Measurements from ENCODE around the gene PITPNM2. TPM values are rescaled to one million over a fixed set of nuclear protein-coding genes. Genes with fewer than 3 reads are reported as not detected.

Gene PITPNM2
- total and polyA plus RNA-seq, 2 experiments from 2014 or later = 0.82 to 3.0 TPM

DNA sequence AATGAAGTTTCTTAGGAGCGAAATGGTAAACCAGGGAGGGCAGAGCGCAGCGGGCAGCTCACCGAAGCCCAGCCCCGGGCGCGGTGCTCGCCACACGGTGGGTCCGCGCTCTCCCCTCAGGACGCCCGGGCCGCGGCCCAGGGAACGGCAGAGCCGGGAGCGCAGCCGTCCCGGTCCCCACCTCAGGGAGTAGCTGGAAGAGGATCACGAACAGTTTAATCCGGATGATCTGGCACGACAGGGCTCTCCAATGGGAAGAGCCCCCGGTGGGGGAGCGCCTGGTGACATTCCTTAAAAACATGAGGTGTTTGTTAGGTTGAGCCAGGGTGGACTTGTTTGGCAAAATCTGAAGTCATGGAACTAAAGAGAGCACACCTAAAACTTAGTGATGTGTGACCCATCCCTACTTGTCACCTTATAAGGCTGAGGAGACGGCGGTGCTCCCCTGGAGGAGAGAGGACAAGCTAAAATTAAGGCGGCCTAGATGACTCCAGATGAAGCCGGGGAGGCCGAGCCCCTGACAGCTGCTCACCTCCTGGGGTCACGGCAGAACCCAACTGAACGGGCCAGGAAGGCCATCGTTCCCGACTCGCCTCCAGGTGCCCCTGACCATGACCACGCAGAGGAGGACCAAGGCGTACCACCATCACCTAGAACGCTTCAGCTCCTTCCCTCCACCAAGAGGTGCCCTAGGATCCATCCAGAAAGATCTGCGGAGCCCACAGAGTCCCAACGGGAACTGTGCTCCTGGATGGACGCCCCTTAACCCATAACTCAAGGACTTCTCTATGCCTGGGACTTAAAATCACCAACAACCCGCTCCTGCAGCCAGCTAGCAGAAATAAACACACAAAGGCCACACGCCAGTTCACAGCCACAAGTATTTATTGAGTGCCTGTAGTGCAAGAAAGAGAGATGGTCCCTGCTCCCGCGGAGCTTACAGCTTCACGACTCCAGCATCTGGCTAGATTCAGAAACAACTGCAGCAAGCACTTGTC is 866 bp upstream of the PITPNM2 start:
- peaks cover 47% of the 10 kb centered on the region for H3K4me1 Mint-ChIP-seq

More for the DNA sequence above, 866 bp upstream of the PITPNM2 start:
- Mint-ChIP-seq H3K27ac (no peak overlapping the region; the same call in 1 of the 2 replicates), H3K4me3 (peak overlapping the region; percentile 80), H3K9me3 (0 out of 3 replicates have a peak, but pooled peaks cover 3% of the 10 kb centered on the region), H3K36me3 (ENCODE audit: low read depth) (peaks cover 2% of the 10 kb centered on the region; the same call in 1 of the 3 replicates), H3K27me3 (ENCODE audit: insufficient read depth, low read depth, poor library complexity) (peaks cover 36% of the 10 kb centered on the region)
- peak overlapping the region; percentile 82 for H3K4me3 ChIP-seq
- no peak overlapping the region for H3K27ac ChIP-seq (ENCODE audit: low read depth)
- peak overlapping the region; percentile 93 for H3K4me2 ChIP-seq
- DNase-seq (ENCODE audit: low spot score) (peak; percentile 45), ATAC-seq (peak; percentile 32)
- H3K4me1 ChIP-seq (ENCODE audit: insufficient read depth) = peaks cover 40% of the 10 kb centered on the region
- no peaks in the 10 kb centered on the region; the same call in 1 of the 2 replicates for H3K36me3 ChIP-seq (ENCODE audit: insufficient read depth)
- peaks cover 19% of the 10 kb centered on the region; the same call in 1 of the 2 replicates for H3F3A ChIP-seq (replicated peaks; ENCODE audit: low read depth)
- no peaks in the 10 kb centered on the region for H3K79me2 ChIP-seq (replicated peaks; ENCODE audit: insufficient read depth)
- peak overlapping the region; percentile 95 for H2AFZ ChIP-seq
- H4K20me1 ChIP-seq (replicated peaks; ENCODE audit: insufficient read depth) = 0 out of 2 replicates have a peak, but pooled peaks cover 5% of the 10 kb centered on the region
- H3K27me3 ChIP-seq (ENCODE audit: insufficient read depth) = peaks cover 52% of the 10 kb centered on the region
- TF ChIP-seq, protein P1, sequence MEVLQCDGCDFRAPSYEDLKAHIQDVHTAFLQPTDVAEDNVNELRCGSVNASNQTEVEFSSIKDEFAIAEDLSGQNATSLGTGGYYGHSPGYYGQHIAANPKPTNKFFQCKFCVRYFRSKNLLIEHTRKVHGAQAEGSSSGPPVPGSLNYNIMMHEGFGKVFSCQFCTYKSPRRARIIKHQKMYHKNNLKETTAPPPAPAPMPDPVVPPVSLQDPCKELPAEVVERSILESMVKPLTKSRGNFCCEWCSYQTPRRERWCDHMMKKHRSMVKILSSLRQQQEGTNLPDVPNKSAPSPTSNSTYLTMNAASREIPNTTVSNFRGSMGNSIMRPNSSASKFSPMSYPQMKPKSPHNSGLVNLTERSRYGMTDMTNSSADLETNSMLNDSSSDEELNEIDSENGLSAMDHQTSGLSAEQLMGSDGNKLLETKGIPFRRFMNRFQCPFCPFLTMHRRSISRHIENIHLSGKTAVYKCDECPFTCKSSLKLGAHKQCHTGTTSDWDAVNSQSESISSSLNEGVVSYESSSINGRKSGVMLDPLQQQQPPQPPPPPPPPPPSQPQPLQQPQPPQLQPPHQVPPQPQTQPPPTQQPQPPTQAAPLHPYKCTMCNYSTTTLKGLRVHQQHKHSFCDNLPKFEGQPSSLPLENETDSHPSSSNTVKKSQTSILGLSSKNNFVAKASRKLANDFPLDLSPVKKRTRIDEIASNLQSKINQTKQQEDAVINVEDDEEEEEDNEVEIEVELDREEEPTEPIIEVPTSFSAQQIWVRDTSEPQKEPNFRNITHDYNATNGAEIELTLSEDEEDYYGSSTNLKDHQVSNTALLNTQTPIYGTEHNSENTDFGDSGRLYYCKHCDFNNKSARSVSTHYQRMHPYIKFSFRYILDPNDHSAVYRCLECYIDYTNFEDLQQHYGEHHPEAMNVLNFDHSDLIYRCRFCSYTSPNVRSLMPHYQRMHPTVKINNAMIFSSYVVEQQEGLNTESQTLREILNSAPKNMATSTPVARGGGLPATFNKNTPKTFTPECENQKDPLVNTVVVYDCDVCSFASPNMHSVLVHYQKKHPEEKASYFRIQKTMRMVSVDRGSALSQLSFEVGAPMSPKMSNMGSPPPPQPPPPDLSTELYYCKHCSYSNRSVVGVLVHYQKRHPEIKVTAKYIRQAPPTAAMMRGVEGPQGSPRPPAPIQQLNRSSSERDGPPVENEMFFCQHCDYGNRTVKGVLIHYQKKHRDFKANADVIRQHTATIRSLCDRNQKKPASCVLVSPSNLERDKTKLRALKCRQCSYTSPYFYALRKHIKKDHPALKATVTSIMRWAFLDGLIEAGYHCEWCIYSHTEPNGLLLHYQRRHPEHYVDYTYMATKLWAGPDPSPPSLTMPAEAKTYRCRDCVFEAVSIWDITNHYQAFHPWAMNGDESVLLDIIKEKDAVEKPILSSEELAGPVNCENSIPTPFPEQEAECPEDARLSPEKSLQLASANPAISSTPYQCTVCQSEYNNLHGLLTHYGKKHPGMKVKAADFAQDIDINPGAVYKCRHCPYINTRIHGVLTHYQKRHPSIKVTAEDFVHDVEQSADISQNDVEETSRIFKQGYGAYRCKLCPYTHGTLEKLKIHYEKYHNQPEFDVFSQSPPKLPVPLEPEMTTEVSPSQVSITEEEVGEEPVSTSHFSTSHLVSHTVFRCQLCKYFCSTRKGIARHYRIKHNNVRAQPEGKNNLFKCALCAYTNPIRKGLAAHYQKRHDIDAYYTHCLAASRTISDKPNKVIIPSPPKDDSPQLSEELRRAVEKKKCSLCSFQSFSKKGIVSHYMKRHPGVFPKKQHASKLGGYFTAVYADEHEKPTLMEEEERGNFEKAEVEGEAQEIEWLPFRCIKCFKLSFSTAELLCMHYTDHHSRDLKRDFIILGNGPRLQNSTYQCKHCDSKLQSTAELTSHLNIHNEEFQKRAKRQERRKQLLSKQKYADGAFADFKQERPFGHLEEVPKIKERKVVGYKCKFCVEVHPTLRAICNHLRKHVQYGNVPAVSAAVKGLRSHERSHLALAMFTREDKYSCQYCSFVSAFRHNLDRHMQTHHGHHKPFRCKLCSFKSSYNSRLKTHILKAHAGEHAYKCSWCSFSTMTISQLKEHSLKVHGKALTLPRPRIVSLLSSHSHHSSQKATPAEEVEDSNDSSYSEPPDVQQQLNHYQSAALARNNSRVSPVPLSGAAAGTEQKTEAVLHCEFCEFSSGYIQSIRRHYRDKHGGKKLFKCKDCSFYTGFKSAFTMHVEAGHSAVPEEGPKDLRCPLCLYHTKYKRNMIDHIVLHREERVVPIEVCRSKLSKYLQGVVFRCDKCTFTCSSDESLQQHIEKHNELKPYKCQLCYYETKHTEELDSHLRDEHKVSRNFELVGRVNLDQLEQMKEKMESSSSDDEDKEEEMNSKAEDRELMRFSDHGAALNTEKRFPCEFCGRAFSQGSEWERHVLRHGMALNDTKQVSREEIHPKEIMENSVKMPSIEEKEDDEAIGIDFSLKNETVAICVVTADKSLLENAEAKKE (CRISPR knock-in tag; IDR thresholded peaks at IDR 0.05) = no peak
- TF ChIP-seq JUNB (IDR thresholded peaks at IDR 0.05; ENCODE audit: unreplicated experiment) (no peak), POLR2AphosphoS5 (IDR thresholded peaks at IDR 0.05; ENCODE audit: low read depth) (no peak), STAT1 (IDR thresholded peaks at IDR 0.05; ENCODE audit: unreplicated experiment) (no peak), NANOG (IDR thresholded peaks at IDR 0.05; ENCODE audit: borderline replicate concordance) (no peak), EZH2phosphoT487 (IDR thresholded peaks at IDR 0.05; ENCODE audit: unreplicated experiment) (no peak), CREB1 (CRISPR knock-in tag; IDR thresholded peaks at IDR 0.05; ENCODE audit: low read depth) (no peak), ZNF114 (CRISPR knock-in tag; IDR thresholded peaks at IDR 0.05) (no peak), EZH2 (IDR thresholded peaks at IDR 0.05; ENCODE audit: low read depth, unreplicated experiment) (no peak), ZNF331 (CRISPR knock-in tag; IDR thresholded peaks at IDR 0.05; ENCODE audit: low read depth) (no peak)
- TF ChIP-seq, protein P2, sequence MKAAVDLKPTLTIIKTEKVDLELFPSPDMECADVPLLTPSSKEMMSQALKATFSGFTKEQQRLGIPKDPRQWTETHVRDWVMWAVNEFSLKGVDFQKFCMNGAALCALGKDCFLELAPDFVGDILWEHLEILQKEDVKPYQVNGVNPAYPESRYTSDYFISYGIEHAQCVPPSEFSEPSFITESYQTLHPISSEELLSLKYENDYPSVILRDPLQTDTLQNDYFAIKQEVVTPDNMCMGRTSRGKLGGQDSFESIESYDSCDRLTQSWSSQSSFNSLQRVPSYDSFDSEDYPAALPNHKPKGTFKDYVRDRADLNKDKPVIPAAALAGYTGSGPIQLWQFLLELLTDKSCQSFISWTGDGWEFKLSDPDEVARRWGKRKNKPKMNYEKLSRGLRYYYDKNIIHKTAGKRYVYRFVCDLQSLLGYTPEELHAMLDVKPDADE (IDR thresholded peaks at IDR 0.05) = no peak
- TF ChIP-seq, protein P3, sequence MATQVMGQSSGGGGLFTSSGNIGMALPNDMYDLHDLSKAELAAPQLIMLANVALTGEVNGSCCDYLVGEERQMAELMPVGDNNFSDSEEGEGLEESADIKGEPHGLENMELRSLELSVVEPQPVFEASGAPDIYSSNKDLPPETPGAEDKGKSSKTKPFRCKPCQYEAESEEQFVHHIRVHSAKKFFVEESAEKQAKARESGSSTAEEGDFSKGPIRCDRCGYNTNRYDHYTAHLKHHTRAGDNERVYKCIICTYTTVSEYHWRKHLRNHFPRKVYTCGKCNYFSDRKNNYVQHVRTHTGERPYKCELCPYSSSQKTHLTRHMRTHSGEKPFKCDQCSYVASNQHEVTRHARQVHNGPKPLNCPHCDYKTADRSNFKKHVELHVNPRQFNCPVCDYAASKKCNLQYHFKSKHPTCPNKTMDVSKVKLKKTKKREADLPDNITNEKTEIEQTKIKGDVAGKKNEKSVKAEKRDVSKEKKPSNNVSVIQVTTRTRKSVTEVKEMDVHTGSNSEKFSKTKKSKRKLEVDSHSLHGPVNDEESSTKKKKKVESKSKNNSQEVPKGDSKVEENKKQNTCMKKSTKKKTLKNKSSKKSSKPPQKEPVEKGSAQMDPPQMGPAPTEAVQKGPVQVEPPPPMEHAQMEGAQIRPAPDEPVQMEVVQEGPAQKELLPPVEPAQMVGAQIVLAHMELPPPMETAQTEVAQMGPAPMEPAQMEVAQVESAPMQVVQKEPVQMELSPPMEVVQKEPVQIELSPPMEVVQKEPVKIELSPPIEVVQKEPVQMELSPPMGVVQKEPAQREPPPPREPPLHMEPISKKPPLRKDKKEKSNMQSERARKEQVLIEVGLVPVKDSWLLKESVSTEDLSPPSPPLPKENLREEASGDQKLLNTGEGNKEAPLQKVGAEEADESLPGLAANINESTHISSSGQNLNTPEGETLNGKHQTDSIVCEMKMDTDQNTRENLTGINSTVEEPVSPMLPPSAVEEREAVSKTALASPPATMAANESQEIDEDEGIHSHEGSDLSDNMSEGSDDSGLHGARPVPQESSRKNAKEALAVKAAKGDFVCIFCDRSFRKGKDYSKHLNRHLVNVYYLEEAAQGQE (IDR thresholded peaks at IDR 0.05; ENCODE audit: unreplicated experiment) = no peak
- TF ChIP-seq, protein P4, sequence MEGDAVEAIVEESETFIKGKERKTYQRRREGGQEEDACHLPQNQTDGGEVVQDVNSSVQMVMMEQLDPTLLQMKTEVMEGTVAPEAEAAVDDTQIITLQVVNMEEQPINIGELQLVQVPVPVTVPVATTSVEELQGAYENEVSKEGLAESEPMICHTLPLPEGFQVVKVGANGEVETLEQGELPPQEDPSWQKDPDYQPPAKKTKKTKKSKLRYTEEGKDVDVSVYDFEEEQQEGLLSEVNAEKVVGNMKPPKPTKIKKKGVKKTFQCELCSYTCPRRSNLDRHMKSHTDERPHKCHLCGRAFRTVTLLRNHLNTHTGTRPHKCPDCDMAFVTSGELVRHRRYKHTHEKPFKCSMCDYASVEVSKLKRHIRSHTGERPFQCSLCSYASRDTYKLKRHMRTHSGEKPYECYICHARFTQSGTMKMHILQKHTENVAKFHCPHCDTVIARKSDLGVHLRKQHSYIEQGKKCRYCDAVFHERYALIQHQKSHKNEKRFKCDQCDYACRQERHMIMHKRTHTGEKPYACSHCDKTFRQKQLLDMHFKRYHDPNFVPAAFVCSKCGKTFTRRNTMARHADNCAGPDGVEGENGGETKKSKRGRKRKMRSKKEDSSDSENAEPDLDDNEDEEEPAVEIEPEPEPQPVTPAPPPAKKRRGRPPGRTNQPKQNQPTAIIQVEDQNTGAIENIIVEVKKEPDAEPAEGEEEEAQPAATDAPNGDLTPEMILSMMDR (conservative IDR thresholded peaks at IDR 0.05; ENCODE audit: low read depth in 2 of 2) = no peak
- H3K9me2 ChIP-seq (ENCODE audit: insufficient read depth) = no peaks in the 10 kb centered on the region

Data from GM23338 (cell line).